ENCODE results near the gene CD33.

Gene CD33

DNA sequence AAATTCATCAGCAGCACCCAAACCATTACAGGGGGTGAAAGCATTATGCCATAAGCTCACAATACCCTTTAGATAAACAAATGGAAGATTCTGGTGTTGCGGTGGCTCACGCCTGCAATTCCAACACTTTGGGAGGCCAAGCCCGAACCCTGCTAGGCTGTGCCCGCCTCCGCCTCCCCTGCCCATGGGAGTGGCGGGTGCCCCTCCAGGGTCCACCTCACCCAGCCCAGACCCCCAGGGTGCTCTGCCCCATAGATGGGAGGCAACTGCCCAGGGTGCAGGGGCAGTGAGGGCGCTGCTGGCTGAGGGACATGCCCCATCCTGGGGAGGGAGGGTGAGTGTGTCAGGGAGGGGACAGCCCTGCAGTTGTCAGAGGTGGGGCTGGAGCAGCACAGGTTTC is 16.0 kb downstream of the CD33 start:
- Mint-ChIP-seq H3K9me3 (no peaks in the 10 kb centered on the region), H3K4me1 (no peaks in the 10 kb centered on the region), H3K27ac (no peak overlapping the region), H3K36me3 (no peaks in the 10 kb centered on the region), H3K4me3 (no peak overlapping the region)
- DNase-seq (ENCODE audit: low spot score in 2 of 2) (peak in 1 of 2 donors; percentile 38), ATAC-seq (no peak)

GRCh38 chr19:51242881-51243630 is 18.2 kb downstream of the CD33 start:
- Mint-ChIP-seq H3K9me3 (no peaks in the 10 kb centered on the region), H3K4me1 (no peaks in the 10 kb centered on the region), H3K36me3 (no peaks in the 10 kb centered on the region), H3K27ac (no peak overlapping the region), H3K4me3 (no peak overlapping the region)
- DNase-seq (ENCODE audit: low spot score in 2 of 2), result no peak
- ATAC-seq, result no peak

GRCh38 chr19:51246164-51246552 is 21.3 kb downstream of the CD33 start:
- H3K4me1 Mint-ChIP-seq, result no peaks in the 10 kb centered on the region
- no peak overlapping the region for H3K27ac Mint-ChIP-seq
- ATAC-seq (no peak), DNase-seq (ENCODE audit: low spot score in 2 of 2) (peak in 1 of 2 donors; percentile 35)
- H3K4me3 Mint-ChIP-seq, result no peak overlapping the region
- H3K9me3 Mint-ChIP-seq, result no peaks in the 10 kb centered on the region
- H3K36me3 Mint-ChIP-seq, result no peaks in the 10 kb centered on the region

- Mint-ChIP-seq H3K27ac (no peak overlapping the region), H3K9me3 (no peaks in the 10 kb centered on the region), H3K4me1 (peaks cover 7% of the 10 kb centered on the region), H3K4me3 (no peak overlapping the region), H3K36me3 (no peaks in the 10 kb centered on the region)
- DNase-seq (ENCODE audit: low spot score in 2 of 2) (peak in 1 of 2 donors; percentile 25), ATAC-seq (no peak)
Measured at GRCh38 chr19:51247972-51248590, 23.2 kb downstream of the CD33 start.

GRCh38 chr19:51250786-51251467 is 26.0 kb downstream of the CD33 start, which contains the start of gene SIGLECL1:
TSS of gene SIGLECL1 (plus strand) at chr19:51251080. CDS start at chr19:51264073, 12,993 bp downstream.
- Mint-ChIP-seq H3K9me3 (no peaks in the 10 kb centered on the region), H3K4me3 (no peak within 1 kb of the TSS)

GRCh38 chr19:51251468-51251820 is 26.6 kb downstream of the CD33 start:
- peaks cover 7% of the 10 kb centered on the region for H3K4me1 Mint-ChIP-seq

More at GRCh38 chr19:51250786-51251467, 26.0 kb downstream of the CD33 start, which contains the start of gene SIGLECL1:
- no peak for ATAC-seq
- Mint-ChIP-seq H3K27ac (no peak within 1 kb of the TSS), H3K4me1 (peaks cover 7% of the 10 kb centered on the region), H3K36me3 (no peaks in the 10 kb centered on the region)
- no peak for DNase-seq (ENCODE audit: low spot score in 2 of 2)

GRCh38 chr19:51252306-51253079 is 27.6 kb downstream of the CD33 start:
- ATAC-seq (no peak), DNase-seq (ENCODE audit: low spot score in 2 of 2) (no peak)
- H3K4me3 Mint-ChIP-seq, result no peak overlapping the region
- no peak overlapping the region for H3K27ac Mint-ChIP-seq
- H3K9me3 Mint-ChIP-seq, result no peaks in the 10 kb centered on the region
- H3K36me3 Mint-ChIP-seq, result no peaks in the 10 kb centered on the region
- H3K4me1 Mint-ChIP-seq, result peaks cover 7% of the 10 kb centered on the region

More at GRCh38 chr19:51251468-51251820, 26.6 kb downstream of the CD33 start:
- no peak for ATAC-seq
- H3K9me3 Mint-ChIP-seq, result no peaks in the 10 kb centered on the region
- DNase-seq (ENCODE audit: low spot score in 2 of 2), result no peak
- H3K4me3 Mint-ChIP-seq, result no peak overlapping the region
- H3K27ac Mint-ChIP-seq, result no peak overlapping the region
- H3K36me3 Mint-ChIP-seq, result no peaks in the 10 kb centered on the region

GRCh38 chr19:51253088-51253806 is 28.4 kb downstream of the CD33 start:
- H3K27ac Mint-ChIP-seq, result no peak overlapping the region
- no peak for ATAC-seq
- no peaks in the 10 kb centered on the region for H3K36me3 Mint-ChIP-seq
- H3K4me3 Mint-ChIP-seq, result no peak overlapping the region
- DNase-seq (ENCODE audit: low spot score in 2 of 2), result no peak
- H3K4me1 Mint-ChIP-seq, result peaks cover 12% of the 10 kb centered on the region
- no peaks in the 10 kb centered on the region for H3K9me3 Mint-ChIP-seq

GRCh38 chr19:51256155-51256625 is 31.3 kb downstream of the CD33 start:
- Mint-ChIP-seq H3K4me1 (peaks cover 17% of the 10 kb centered on the region), H3K9me3 (no peaks in the 10 kb centered on the region), H3K36me3 (no peaks in the 10 kb centered on the region), H3K4me3 (no peak overlapping the region), H3K27ac (no peak overlapping the region)
- DNase-seq (ENCODE audit: low spot score in 2 of 2), result no peak
- peak; percentile 72 for ATAC-seq

DNA sequence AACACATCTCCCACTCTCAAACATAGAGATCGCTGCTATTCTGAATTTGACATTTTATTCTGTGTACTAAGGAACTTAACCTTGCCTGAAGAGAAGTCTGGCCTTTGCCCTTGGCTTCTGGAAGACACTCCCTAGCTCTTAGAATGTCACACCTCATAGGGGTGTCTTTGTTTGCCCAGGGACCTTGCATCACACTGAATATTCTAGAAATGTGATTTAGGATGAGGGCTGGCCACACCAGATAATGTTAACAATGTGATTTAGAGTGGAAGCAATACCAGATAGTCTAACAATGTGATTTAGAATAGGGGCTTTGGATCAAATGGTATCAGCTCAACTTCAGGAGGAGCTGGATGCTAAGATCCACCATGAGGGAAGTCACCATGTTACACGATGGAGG is 32.6 kb downstream of the CD33 start:
- Mint-ChIP-seq H3K4me3 (no peak overlapping the region), H3K36me3 (no peaks in the 10 kb centered on the region), H3K4me1 (peaks cover 14% of the 10 kb centered on the region), H3K9me3 (no peaks in the 10 kb centered on the region), H3K27ac (no peak overlapping the region)
- no peak for ATAC-seq
- DNase-seq (ENCODE audit: low spot score in 2 of 2), result no peak

GRCh38 chr19:51258165-51259160 is 33.6 kb downstream of the CD33 start:
- no peak for ATAC-seq
- H3K4me1 Mint-ChIP-seq, result peaks cover 10% of the 10 kb centered on the region
- H3K27ac Mint-ChIP-seq, result no peak overlapping the region
- H3K9me3 Mint-ChIP-seq, result no peaks in the 10 kb centered on the region
- H3K36me3 Mint-ChIP-seq, result no peaks in the 10 kb centered on the region
- DNase-seq (ENCODE audit: low spot score in 2 of 2), result no peak
- no peak overlapping the region for H3K4me3 Mint-ChIP-seq

DNA sequence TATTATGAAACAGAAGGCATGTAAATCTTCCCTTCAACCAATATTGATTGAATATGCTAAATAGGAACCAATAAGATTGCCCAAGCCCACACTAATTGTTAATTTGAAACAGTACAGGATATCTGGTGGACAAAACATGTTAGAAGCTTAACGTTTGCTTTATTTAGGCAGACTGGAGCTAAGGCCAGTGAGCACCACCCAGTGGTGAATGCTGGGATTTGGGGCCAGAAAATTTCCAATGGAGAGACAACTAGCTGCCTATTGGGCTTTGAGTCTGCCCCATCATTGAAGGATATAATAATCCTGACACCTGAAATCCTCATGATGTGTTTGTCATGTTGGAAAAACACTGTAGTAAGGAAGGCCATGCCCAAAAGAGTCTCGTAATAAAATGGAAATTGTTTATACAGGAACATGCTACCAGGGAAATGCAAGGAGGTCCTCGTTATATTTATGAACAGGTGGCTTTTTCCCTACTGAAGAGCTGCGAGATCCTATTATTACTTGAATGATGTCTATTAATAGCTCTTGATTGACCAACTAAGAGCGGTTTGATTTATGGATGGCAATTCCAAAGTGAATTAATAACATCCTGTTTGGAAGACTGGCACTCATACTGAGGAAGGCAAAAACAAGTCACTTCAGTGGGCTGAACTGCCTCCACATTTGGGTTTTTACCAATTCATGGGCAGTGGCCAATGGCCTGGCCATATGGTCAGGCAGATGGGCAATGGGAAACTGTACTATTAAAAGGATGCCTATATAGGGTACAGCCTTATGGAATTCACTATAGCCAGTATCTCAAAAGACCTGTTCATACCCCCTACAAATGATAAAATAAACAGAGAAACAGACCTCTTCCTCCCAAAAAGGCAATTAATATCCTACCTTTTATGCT is 34.7 kb downstream of the CD33 start:
- ATAC-seq (peak; percentile 52), DNase-seq (ENCODE audit: low spot score in 2 of 2) (peak in 1 of 2 donors; percentile 66)
- H3K36me3 Mint-ChIP-seq, result no peaks in the 10 kb centered on the region
- H3K27ac Mint-ChIP-seq, result no peak overlapping the region
- H3K4me1 Mint-ChIP-seq, result peaks cover 10% of the 10 kb centered on the region
- no peak overlapping the region for H3K4me3 Mint-ChIP-seq
- H3K9me3 Mint-ChIP-seq, result no peaks in the 10 kb centered on the region

DNA sequence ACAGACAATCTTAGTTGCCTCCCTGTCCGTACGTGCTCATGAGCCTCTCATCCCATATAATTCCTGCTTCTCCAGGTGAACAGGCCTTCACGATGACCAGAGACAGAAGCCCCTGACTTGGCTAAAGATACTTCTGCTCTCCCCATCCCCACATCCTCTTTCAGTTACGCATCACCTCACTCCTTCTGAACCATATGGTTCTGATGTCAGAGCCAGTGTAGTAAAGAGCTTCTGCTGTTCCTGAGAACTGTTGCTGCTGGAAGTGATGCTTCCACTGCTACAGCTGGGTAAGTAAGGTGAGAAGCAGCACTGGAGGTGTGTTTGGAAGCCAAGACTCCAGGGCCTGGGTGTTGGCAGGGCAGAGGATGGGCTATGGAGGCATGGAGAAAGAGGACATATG is 38.9 kb downstream of the CD33 start:
- H3K27ac Mint-ChIP-seq, result no peak overlapping the region
- no peak for DNase-seq (ENCODE audit: low spot score in 2 of 2)
- no peaks in the 10 kb centered on the region for H3K9me3 Mint-ChIP-seq
- no peaks in the 10 kb centered on the region for H3K4me1 Mint-ChIP-seq
- no peaks in the 10 kb centered on the region for H3K36me3 Mint-ChIP-seq
- H3K4me3 Mint-ChIP-seq, result no peak overlapping the region
- no peak for ATAC-seq

Measured in stimulated activated effector memory CD8-positive, alpha-beta T cell treated with anti-CD3 and anti-CD28 coated beads, Interleukin-12 subunit alpha, Interleukin-12 subunit beta, amount 100 ng/mL, for 72 hours (primary cell).